ENCODE results near the gene ZFAND3. TPM values are rescaled to one million over a fixed set of nuclear protein-coding genes. Genes with fewer than 3 reads are reported as not detected.
"Not testable (repeated sequence)": the region's sequence is repeated elsewhere in the genome, so short reads cannot be mapped to it uniquely, and the experiment has no call there.

Gene ZFAND3
- total RNA-seq, 1 donor from 2014 or later, result 45.7 TPM

DNA sequence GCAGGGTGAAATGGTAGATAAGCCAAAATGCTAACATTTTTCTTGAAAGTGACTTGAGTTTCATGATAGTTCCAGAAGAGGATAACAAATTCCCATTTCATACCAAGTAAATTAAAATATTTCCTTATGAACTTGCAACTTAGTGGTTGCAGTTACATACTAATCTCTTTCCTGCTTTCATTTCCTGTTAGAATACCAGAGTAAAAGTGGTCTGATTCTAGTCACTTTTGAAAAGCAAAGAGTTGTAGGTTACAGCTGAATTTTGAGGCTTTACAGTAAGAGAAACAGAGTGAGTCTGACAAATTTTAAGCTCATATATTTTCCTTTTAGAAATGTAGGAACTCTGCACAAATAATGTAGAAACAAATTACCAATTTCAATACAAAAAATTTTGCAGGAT is 117.4 kb downstream of the ZFAND3 start:
- DNase-seq, result no peak

DNA sequence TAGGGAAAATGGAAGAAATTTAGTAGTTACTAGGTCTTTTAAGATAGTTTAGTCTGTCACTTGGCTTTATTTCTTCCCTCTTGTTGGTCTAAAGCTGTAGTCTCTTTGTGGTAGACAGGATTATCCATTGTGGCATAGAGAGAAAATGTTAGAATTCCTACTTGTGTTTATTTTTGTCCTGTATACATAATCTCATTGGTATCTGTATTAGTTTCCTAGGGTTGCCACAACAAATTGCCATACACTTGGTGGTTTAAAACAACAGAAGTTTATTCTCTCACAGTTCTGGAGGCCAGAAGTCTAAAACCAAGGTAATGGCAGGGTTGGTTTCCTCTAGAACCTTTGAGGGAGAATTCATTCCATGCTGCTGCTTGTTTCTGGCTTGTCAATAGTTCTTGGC is 119.4 kb downstream of the ZFAND3 start:
- DNase-seq, result no peak

DNA sequence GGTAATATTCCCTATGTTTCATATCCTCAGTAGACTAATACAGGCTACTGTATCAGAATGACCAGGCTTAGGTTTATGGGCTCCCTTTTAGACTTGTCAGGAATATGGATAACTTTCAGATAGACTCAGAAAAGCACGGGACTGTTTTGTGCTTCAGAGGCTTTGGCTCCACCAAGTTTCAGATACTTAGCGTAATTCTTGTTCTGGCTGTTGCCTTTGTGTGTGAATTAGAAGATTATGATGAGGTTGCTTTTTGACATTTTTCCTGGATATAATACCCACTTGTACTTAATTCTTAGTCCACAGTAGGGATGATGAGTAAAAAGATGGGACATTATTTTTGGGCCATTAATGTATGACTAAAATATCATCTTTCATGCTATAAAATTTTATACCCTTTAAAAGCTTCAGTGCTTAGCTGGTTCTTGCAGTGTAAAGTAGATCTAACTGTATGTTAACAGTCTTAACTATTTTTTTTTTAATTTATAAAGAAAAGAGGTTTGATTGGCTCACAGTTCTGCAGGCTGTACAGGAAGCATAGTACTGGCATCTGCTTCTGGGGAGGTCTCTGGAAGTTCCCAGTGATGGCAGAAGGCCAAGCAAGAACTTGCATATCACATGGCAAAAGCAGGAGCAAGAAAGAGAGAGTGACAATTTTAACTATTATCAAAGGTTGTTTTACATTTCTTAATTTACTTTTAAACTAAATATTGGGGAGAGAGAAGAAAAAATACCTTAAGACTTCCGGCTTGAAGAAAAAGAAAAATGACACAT is 120.7 kb downstream of the ZFAND3 start:
- peak; percentile 76 for DNase-seq

- no peak for DNase-seq
These were observed 122.3 kb downstream of the ZFAND3 start for GRCh38 chr6:37941871-37942270.

GRCh38 chr6:37942606-37943376 is 123.3 kb downstream of the ZFAND3 start:
- DNase-seq, result no peak

- no peak for DNase-seq
These were observed 124.0 kb downstream of the ZFAND3 start for GRCh38 chr6:37943436-37944058.

DNA sequence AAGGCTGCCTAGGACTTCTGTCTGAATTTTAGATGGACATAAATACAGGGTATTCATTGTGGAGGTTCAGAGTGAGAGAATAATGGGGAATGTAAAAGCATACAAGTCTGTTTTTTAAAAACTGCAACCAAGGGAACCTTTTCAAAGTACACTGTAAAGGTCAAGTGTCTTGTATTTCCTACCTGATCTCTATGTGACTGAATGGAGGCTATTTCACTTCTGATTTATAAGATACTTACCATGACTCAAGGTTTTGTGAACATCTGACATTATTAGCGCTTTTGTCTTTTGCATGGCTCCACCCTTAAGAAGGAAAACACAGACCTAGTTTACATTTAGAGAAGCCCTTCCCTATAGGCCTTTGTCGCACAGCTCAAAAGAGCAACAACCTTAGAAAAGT is 126.5 kb downstream of the ZFAND3 start:
- DNase-seq, result no peak

- no peak for DNase-seq
These were observed 127.9 kb downstream of the ZFAND3 start for GRCh38 chr6:37947468-37947867.

DNA sequence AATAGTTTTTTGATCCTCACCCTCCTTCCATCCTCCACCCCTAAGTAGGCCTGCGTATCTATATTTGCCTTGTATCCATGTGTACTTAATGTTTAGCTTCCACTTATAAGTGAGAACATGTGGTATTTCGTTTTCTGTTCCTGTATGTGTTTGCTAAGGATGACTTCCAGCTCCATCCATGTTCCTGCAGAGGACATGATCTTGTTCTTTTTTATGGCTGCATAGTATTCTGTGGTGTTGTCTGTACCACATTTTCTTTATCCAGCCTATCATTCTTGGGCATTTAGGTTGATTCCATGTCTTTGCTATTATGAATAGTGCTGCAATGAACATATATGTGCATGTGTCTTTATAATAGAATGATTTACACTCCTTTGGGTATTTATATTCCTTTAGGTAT is 129.1 kb downstream of the ZFAND3 start:
- DNase-seq, result not testable (repeated sequence)

- DNase-seq, result no peak
These were observed 132.5 kb downstream of the ZFAND3 start for GRCh38 chr6:37952027-37952426.

DNA sequence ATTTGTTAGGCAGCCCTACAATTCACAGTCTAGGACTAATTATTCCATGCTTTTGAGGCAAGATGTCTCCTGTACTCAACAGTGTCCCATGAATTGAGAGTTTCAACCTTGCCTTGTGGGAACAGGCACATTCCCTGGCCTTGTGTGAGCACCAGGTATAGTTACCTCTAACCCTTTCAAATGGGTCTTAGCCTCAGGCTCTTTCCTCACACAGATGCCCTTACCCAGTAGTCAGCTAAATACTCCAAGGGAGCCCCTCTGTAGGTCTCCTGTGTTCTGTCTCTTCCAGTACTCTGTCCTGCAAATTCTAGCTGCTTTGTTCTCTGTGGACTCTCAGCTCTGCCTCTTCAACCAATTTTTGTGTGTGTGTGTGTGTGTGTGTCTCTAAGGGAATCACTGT is 135.3 kb downstream of the ZFAND3 start:
- DNase-seq, result no peak

DNA sequence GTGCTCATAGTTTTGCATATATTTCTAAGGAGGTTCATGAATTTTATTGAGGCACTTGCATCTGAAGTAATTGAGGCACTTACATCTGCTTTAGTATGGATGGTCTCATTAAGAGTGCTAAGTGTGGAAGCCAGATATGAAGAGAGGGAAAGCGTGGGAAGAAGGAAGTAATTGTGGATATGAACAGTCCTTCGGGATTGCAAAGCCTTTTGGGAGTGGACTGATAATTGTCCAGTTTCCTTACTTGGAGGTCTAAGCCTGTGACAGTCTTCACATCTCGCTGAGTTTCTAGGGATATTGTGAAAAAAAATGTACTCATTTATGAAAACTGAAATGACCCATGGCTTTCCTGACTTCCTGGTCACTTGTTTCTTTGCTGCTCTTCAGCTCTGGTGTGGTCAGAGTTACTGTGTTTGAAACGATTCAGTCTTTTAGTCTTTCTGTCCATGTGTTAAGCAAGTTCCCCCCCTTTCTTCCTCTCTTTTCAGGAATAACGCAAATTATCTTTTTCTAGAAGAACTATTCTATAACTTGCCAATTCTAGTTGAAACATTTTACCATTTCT is 137.3 kb downstream of the ZFAND3 start:
- no peak for DNase-seq

DNA sequence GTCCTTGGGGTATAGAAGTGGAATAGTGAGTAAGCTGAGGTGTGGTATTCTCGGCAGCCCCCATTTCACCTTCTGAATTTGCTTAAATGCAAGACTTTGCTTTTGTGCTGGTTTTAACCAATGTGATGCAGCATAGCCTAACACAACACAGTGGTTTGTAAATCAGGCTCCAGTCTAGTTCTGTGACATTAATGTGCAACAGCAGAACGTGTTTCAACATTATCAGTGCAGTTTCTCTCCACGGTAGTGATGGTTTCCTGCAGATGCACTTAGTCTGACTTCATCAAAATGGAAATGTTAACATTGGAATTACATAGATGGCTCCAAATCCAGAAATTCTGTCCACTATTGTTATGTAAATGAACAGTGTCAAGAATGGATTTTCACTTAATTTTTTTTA is 139.5 kb downstream of the ZFAND3 start:
- no peak for DNase-seq

GRCh38 chr6:37960139-37960935 is 140.8 kb downstream of the ZFAND3 start:
- DNase-seq, result no peak

DNA sequence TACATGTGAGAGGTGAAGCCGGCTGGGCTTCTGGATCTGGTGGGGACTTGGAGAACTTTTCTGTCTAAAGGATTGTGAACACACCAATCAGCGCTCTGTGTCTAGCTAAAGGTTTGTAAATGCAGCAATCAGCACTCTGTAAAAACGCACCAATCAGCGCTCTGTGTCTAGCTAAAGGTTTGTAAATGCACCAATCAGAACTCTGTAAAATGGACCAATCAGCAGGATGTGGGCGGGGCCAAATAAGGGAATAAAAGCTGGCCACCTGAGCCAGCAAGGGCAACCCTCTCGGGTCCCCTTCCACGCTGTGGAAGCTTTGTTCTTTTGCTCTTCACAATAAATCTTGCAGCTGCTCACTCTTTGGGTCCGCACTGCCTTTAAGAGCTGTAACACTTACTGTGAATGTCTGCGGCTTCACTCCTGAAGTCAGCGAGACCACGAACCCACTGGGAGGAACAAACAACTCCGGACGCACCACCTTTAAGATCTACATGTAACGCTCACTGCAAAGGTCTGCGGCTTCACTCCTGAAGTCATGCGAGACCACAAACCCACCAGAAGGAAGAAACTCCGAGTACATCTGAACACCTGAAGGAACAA is 143.1 kb downstream of the ZFAND3 start:
- not testable (repeated sequence) for DNase-seq

GRCh38 chr6:37965964-37966676 is 146.6 kb downstream of the ZFAND3 start:
- no peak for DNase-seq

- no peak for DNase-seq
These were observed 147.3 kb downstream of the ZFAND3 start for GRCh38 chr6:37966801-37967200.

GRCh38 chr6:37967651-37968050 is 148.1 kb downstream of the ZFAND3 start:
- DNase-seq, result no peak

GRCh38 chr6:37971266-37971665 is 151.7 kb downstream of the ZFAND3 start:
- no peak for DNase-seq

DNA sequence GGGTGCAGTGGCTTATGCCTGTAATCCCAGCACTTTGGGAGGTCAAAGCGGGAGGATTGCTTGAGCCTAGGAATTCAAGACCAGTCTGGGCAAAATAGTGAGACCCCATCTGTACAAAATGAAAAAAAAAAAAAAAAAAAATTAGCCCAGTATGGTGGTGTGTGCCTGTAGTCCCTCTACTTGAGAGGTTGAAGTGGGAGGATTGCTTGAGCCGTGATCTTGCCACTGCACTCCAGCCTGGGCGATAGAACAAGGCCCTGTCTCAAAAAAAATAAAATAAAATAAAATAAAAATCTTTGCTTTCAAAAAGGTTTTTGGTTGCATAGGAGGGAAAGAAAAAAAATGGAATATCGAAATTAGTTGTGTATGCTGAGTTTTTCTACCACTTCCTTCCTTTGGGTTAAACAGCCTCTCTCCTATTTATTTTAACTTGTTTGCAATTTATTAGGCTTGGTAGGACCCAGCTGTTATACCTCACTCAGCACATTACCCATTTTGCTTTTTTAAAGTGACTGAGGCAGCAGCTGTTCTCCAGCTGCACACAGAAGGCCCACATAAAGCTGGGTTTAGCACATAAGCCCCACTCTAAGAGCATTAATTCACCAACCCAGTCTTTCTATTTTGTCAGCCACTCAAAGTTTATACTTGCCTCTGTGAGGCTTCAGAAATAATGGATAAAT is 152.3 kb downstream of the ZFAND3 start:
- DNase-seq, result peak; percentile 94
